Osteocyte (in vitro differentiated cells): ENCODE measurements around the gene SMAD4. TPM values are rescaled to one million over a fixed set of nuclear protein-coding genes. Genes with fewer than 3 reads are reported as not detected.

Experiments used
- DNase-seq: peaks from one replicate; pipeline ENCODE4 v3.0.0; 2021; ENCODE audit warnings: mixed read lengths; ENCODE audit not compliant: unreplicated experiment; ENCODE audit errors: extremely low spot score
- H3K27ac Mint-ChIP-seq: one replicate; pipeline ENCODE4 v1.8.0; 2021; ENCODE audit warnings: mild to moderate bottlenecking, mixed read lengths; ENCODE audit not compliant: unreplicated experiment
- H3K27me3 Mint-ChIP-seq: one replicate; pipeline ENCODE4 v1.8.0; 2021; ENCODE audit warnings: mixed read lengths; ENCODE audit not compliant: unreplicated experiment
- H3K36me3 Mint-ChIP-seq: one replicate; pipeline ENCODE4 v1.8.0; 2021; ENCODE audit warnings: mixed read lengths; ENCODE audit not compliant: unreplicated experiment
- H3K4me1 Mint-ChIP-seq: one replicate; pipeline ENCODE4 v1.8.0; 2021; ENCODE audit warnings: mixed read lengths; ENCODE audit not compliant: unreplicated experiment
- H3K4me3 Mint-ChIP-seq: one replicate; pipeline ENCODE4 v1.8.0; 2021; ENCODE audit warnings: mild to moderate bottlenecking, moderate library complexity, mixed read lengths; ENCODE audit not compliant: unreplicated experiment
- H3K9me3 Mint-ChIP-seq: one replicate; pipeline ENCODE4 v1.8.0; 2021; ENCODE audit warnings: mixed read lengths; ENCODE audit not compliant: unreplicated experiment
- CTCF ChIP-seq: fragments of 200-600 bp; sonication (generic); IDR thresholded peaks from 2 replicates; pipeline ENCODE4 v1.5.0; 2021; ENCODE audit warnings: antibody characterized with exemption, mild to moderate bottlenecking, moderate library complexity
- total RNA-seq: library from RNA; stranded (reverse); gene quantifications from 2 replicates; pipeline ENCODE4 v1.2.1, GENCODE V29; 2021

The SMAD4 gene
- total RNA-seq, 1 donor from 2014 or later = 132 TPM

GRCh38 chr18:51020536-51020935 lies 9.5 kb upstream of the SMAD4 start:
- H3K4me3 Mint-ChIP-seq = no peak overlapping the region
- no peak for TF ChIP-seq CTCF
- no peaks in the 10 kb centered on the region for H3K27me3 Mint-ChIP-seq
- H3K27ac Mint-ChIP-seq = no peak overlapping the region
- DNase-seq = no peak
- peaks cover 4% of the 10 kb centered on the region for H3K9me3 Mint-ChIP-seq
- H3K36me3 Mint-ChIP-seq = peaks cover 9% of the 10 kb centered on the region
- peaks cover 4% of the 10 kb centered on the region for H3K4me1 Mint-ChIP-seq

- Mint-ChIP-seq H3K27ac (no peak overlapping the region), H3K36me3 (peaks cover 9% of the 10 kb centered on the region), H3K4me1 (peaks cover 4% of the 10 kb centered on the region), H3K27me3 (no peaks in the 10 kb centered on the region), H3K9me3 (peaks cover 4% of the 10 kb centered on the region), H3K4me3 (no peak overlapping the region)
- no peak for DNase-seq
- TF ChIP-seq CTCF = no peak
Measured at GRCh38 chr18:51021226-51021965, 8.6 kb upstream of the SMAD4 start.

- peaks cover 17% of the 10 kb centered on the region for H3K4me1 Mint-ChIP-seq
- H3K27ac Mint-ChIP-seq = no peak overlapping the region
- H3K27me3 Mint-ChIP-seq = no peaks in the 10 kb centered on the region
- no peak overlapping the region for H3K4me3 Mint-ChIP-seq
- peaks cover 4% of the 10 kb centered on the region for H3K9me3 Mint-ChIP-seq
- no peak for TF ChIP-seq CTCF
- DNase-seq = no peak
- H3K36me3 Mint-ChIP-seq = peaks cover 10% of the 10 kb centered on the region
Measured at GRCh38 chr18:51025512-51025911, 4.5 kb upstream of the SMAD4 start.

GRCh38 chr18:51028201-51028805 lies 1.7 kb upstream of the SMAD4 start:
- DNase-seq = no peak
- TF ChIP-seq CTCF = no peak
- H3K27ac Mint-ChIP-seq = peak overlapping the region; percentile 100
- peaks cover 37% of the 10 kb centered on the region for H3K4me1 Mint-ChIP-seq
- peak overlapping the region; percentile 99 for H3K4me3 Mint-ChIP-seq
- peaks cover 4% of the 10 kb centered on the region for H3K9me3 Mint-ChIP-seq
- H3K36me3 Mint-ChIP-seq = peaks cover 7% of the 10 kb centered on the region
- H3K27me3 Mint-ChIP-seq = no peaks in the 10 kb centered on the region

GRCh38 chr18:51029378-51029693 lies 677 bp upstream of the SMAD4 start:
- peaks cover 43% of the 10 kb centered on the region for H3K4me1 Mint-ChIP-seq

More at GRCh38 chr18:51029378-51029693, 677 bp upstream of the SMAD4 start:
- Mint-ChIP-seq H3K36me3 (peaks cover 5% of the 10 kb centered on the region), H3K27me3 (no peaks in the 10 kb centered on the region), H3K4me3 (peak overlapping the region; percentile 99), H3K27ac (peak overlapping the region; percentile 100), H3K9me3 (no peaks in the 10 kb centered on the region)
- no peak for DNase-seq
- no peak for TF ChIP-seq CTCF
